GM12874 (cell line): ENCODE measurements around the gene KRTAP1-3.
"Not testable (repeated sequence)": the region's sequence is repeated elsewhere in the genome, so short reads cannot be mapped to it uniquely, and the experiment has no call there.

Experiments
- TF ChIP-seq, protein P1 (sequence below): IDR thresholded peaks from 2 replicates; pipeline ENCODE4 v1.5.1; 2011; ENCODE audit warnings: low read depth, mild to moderate bottlenecking, control low read depth, low read length, moderate library complexity; ENCODE audit not compliant: insufficient read depth

KRTAP1-3 gene

DNA sequence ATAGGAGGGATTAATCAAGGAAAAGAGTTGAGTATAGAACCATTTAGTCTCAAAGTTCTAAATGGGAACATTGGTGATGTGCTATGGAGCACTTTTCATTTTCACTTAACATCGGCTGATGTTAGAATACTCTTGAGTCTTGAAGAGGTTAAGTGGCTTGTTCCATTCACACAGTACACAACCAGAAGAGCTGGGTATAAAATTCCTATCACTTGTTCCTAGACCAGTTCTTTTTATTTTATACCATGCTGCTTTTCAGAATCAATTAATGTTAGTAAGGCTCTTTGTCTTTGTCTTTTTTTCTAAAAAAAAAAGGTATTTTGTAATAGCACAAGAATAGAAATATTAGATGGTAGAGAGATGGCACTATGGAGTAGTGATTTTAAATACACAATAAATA lies 8.3 kb upstream of the KRTAP1-3 start:
- TF ChIP-seq, protein P1, sequence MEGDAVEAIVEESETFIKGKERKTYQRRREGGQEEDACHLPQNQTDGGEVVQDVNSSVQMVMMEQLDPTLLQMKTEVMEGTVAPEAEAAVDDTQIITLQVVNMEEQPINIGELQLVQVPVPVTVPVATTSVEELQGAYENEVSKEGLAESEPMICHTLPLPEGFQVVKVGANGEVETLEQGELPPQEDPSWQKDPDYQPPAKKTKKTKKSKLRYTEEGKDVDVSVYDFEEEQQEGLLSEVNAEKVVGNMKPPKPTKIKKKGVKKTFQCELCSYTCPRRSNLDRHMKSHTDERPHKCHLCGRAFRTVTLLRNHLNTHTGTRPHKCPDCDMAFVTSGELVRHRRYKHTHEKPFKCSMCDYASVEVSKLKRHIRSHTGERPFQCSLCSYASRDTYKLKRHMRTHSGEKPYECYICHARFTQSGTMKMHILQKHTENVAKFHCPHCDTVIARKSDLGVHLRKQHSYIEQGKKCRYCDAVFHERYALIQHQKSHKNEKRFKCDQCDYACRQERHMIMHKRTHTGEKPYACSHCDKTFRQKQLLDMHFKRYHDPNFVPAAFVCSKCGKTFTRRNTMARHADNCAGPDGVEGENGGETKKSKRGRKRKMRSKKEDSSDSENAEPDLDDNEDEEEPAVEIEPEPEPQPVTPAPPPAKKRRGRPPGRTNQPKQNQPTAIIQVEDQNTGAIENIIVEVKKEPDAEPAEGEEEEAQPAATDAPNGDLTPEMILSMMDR = no peak

DNA sequence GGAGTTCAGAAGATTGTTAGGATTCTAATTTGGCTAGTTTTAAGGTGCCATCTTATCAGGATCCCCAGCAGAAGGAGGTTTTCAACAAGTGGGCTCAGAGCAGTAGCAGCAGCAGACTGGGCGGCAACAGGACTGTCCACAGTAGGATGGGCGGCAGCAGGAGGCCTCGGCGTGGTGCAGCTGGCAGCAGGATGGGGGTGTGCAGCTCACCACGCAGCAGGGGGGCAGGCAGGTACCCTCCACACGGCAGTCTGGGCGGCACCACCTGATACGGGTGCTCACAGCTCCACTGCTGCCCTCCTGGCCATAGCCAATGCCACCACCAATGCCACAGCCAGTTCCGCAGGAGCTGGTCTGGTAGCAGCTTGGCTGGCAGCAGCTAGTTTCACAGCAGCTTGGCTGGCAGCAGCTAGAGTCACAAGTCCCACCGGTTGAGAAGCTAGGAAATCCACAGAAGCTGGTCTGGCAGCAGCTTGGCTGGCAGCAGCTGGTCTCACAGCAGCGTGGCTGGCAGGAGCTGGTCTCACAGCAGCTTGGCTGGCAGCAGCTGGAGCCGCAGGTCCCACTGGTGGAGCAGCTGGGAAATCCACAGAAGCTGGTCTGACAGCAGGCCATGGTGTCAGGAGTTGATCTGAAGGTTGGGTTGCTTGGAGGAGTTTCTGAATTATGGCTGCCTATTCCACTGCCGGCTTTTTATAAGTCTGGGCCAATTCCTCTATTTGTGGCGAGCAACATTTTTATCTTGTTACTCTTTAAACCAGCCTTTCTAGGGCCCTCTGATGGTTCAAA lies 6.3 kb upstream of the KRTAP1-3 start, which contains the start of gene KRTAP1-1:
Gene KRTAP1-1 (minus strand): TSS at position 668 of the 789 bp plus-strand sequence. CDS start 53 bp downstream, at position 615.
- TF ChIP-seq, protein P1 = not testable (repeated sequence)

DNA sequence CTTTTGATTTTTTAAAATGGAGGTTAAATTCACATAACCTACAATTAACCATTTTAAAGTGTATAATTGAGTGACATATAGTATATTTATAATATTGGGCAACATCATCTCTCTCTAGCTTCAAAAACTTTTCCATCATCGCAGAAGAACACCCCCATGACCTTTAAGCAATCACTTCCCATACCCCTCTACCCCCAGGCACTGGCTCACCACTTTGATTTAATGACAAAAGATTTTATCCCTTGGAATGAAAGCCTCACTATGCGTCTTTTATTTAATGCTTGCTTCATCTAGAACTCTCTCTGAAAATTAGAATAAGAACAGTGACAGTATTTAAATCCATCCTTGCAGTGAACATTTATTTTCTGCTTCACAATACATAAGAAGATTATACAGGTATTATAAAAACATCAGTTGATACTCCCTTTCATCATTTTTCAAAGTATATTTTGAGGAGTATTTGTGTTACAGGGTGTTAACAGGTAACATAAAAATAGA lies 3.2 kb upstream of the KRTAP1-3 start:
- TF ChIP-seq, protein P1 = no peak

DNA sequence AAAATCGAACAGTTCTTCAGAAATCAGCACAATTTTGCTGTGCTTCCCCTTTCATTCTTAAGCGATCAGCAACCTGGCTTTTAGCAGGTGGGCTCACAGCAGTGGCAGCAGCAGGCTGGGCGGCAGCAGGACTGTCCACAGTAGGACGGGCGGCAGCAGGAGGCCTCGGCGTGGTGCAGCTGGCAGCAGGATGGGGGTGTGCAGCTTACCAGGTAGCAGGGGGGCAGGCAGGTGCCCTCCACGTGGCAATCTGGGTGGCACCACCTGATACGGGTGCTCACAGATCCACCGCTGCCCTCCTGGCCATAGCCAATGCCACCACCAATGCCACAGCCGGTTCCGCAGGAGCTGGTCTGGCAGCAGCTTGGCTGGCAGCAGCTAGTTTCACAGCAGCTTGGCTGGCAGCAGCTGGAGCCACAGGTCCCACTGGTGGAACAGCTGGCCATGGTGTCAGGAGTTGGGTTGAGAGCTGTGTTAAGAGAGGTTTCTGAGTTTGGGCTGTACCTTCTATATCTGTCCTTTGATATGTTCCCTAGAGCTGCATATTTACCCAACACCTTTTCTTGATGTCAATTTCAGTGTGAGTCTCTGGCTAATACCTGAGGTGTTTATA lies 4.9 kb downstream of the KRTAP1-3 start, which contains the start of gene KRTAP1-4:
Gene KRTAP1-4 (minus strand): TSS at position 563 of the 613 bp plus-strand sequence. CDS start 117 bp downstream, at position 446.
- TF ChIP-seq, protein P1 = no peak

DNA sequence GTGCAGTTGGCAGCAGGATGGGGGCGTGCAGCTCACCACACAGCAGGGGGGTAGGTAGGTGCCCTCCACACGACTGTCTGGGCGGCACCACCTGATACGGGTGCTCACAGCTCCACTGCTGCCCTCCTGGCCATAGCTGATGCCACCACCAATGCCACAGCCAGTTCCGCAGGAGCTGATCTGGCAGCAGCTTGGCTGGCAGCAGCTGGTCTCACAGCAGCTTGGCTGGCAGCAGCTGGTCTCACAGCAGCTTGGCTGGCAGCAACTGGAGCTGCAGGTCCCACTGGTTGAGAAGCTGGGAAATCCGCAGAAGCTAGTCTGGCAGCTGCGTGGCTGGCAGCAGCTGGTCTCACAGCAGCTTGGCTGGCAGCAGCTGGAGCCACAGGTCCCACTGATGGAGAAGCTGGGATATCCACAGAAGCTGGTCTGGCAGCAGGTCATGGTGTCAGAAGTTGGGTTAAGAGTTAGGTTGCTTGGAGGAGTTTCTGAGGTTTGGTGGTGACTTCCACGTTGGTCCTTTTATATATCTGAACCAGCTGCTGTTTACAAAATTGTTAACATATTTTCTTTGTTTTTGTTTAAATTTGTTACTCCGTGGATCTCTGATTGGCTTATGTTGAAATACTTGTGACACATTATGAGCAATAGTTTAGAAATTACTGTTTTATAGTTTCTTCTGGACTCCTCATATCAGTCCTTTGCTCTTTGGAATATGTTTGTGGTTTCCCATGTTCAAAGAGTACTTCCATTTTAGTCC lies 7.8 kb downstream of the KRTAP1-3 start, which contains the start of gene KRTAP1-5:
Gene KRTAP1-5 (minus strand): TSS at position 494 of the 757 bp plus-strand sequence. CDS start 53 bp downstream, at position 441.
- TF ChIP-seq, protein P1 = no peak

DNA sequence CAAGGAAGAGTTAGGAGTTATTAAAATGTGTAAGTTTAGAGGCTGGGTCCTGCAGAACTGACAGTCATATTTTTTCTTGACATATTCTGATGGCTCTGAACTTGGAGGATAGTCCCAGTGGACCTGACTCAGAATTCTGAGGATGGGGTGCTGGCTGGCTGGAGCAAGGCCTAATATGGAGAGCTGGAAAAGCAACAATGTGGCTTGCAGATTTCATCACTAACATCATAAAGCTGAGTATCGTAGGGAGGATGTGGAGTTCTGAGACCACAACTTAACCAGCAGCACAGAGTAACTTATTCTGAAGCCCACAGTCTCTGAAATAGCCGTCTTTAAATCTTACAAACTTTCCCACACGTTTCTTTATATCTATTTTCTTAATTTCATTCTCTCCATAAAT lies 10.0 kb downstream of the KRTAP1-3 start:
- TF ChIP-seq, protein P1 = no peak
